Epithelial cell of proximal tubule (primary cell): Measurements from ENCODE around the gene SLC12A8. TPM values are rescaled to one million over a fixed set of nuclear protein-coding genes. Genes with fewer than 3 reads are reported as not detected.
A peak's percentile ranks its signal among the peaks of the same experiment; 100 is the strongest.

ENCODE experiments used
- DNase-seq: peaks from one replicate; pipeline ENCODE4 v3.0.0-alpha.2; 2011; ENCODE audit warnings: low read depth
- H3K4me3 ChIP-seq: 2 replicates; pipeline ENCODE4 v1.5.1; 2011; ENCODE audit warnings: low read depth, mild to moderate bottlenecking, low read length
- CTCF ChIP-seq: conservative IDR thresholded peaks from 2 replicates; pipeline ENCODE4 v1.5.1; 2012; ENCODE audit warnings: low read depth, mild to moderate bottlenecking, low read length
- total RNA-seq: library from RNA; depleted of rRNA; stranded (reverse); fragments of >200 nt; gene quantifications from 2 replicates; pipeline ENCODE4 v1.2.3, GENCODE V29; 2015

SLC12A8 gene
- total RNA-seq, 1 donor from 2014 or later = 17.9 TPM

DNA sequence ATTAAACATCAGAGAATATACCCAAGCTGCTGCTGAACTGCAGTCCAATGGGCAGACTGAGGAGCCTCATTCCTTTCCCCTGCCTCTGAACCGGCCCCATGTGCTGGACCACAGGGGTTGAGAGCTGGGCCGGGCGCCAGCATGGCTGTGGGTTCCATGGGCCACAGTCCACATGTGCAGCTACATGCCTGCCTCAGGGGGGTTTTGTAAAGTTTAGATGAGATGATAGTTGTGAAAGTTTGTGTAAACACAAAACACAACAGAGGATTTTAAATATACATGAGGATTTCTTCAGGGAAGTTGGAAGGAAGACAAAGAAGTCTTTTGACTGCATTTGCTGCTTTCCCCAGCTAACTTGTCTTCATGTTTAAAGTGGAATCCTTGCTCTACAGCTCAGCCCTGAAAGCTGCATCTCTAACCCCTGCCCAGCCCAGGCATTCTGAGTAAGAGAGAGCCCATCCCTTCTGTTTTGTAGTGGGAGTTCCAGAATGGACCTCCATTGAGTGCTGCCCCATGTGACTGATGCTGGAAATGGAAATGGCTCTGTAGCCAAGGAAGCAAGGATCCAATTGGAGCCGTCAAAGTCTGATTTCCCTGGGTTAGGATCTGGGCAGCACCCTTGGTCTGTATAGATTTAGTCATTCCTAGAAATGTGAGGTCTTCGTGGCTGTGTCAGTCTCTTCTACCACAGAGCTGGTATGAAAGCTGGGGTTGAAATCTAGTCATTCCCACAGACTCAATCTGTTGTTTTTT lies 17.5 kb downstream of the SLC12A8 start:
- no peak for TF ChIP-seq CTCF
- DNase-seq = no peak

GRCh38 chr3:125194061-125194848 lies 18.3 kb downstream of the SLC12A8 start:
- H3K4me3 ChIP-seq = no peak overlapping the region
- DNase-seq = peak; percentile 43
- TF ChIP-seq CTCF = peak; percentile 11

More for the DNA sequence above, 17.5 kb downstream of the SLC12A8 start:
- H3K4me3 ChIP-seq = no peak overlapping the region

DNA sequence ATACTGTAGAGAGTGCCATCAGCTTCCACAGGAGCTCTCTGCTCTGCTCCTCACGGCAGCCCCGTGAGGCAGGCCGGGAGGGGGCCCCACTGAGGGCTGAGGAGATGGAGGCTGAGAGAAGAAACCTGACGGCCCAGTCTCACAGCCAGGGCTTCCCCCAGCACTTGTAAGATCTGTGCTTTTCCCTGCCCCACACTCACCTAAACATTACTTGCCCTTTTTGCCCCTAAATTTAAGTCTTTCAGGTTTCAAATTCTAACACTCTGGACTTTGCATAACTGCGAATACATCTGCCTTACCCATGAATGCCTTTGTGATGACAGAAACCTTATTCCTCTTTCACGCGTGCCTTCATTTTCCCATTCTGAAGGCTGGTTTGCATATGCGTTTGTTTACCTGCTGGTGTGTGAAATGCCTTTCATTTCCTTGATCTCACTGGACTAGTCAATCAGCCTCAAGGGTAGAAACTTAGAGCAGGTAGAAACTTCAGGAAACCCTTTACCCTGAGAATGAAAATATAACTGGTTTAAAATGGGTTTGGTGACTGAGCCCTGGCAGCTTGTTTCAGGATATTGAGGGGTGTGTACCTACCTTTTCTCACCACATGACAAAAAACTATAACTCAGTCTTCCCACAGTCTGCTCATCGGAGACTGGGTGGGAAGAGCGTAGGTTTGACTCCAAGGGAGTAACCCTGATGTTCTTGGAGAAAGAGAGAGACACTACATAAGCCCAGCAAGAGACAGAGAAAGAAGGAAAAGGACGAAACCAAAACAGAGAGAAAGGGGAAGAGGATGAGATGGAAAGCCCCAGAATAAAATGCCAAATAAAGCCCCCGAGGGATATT lies 20.1 kb downstream of the SLC12A8 start:
- H3K4me3 ChIP-seq = no peak overlapping the region
- peak; percentile 37 for TF ChIP-seq CTCF
- DNase-seq = peak; percentile 79

- DNase-seq = peak; percentile 55
- no peak overlapping the region for H3K4me3 ChIP-seq
- no peak for TF ChIP-seq CTCF
These were observed 20.8 kb downstream of the SLC12A8 start for GRCh38 chr3:125191730-125192129.

GRCh38 chr3:125191256-125191655 lies 21.3 kb downstream of the SLC12A8 start:
- H3K4me3 ChIP-seq = no peak overlapping the region
- DNase-seq = no peak
- no peak for TF ChIP-seq CTCF

DNA sequence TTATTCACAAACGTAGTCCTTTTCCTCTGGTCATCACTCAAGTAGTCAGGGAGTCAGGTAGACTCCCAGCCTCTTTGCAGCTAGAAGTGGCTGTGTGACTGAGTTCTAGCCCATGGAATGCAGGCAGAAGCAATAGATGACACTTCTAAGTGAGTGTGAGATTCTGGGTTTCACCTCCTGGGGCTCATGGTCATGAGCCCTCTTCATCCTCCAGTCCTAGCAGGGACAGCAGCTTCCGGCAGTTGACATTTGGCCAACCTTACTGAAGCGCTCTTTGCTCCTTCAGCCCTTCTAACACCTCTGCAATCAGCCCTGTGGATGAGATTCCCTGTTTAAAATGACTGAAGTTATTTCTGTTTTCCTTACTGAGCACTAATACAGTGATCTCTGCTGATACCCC lies 21.8 kb downstream of the SLC12A8 start:
- DNase-seq = no peak
- no peak for TF ChIP-seq CTCF
- H3K4me3 ChIP-seq = no peak overlapping the region
